ENCODE data around the gene FCAMR.

Gene FCAMR

DNA sequence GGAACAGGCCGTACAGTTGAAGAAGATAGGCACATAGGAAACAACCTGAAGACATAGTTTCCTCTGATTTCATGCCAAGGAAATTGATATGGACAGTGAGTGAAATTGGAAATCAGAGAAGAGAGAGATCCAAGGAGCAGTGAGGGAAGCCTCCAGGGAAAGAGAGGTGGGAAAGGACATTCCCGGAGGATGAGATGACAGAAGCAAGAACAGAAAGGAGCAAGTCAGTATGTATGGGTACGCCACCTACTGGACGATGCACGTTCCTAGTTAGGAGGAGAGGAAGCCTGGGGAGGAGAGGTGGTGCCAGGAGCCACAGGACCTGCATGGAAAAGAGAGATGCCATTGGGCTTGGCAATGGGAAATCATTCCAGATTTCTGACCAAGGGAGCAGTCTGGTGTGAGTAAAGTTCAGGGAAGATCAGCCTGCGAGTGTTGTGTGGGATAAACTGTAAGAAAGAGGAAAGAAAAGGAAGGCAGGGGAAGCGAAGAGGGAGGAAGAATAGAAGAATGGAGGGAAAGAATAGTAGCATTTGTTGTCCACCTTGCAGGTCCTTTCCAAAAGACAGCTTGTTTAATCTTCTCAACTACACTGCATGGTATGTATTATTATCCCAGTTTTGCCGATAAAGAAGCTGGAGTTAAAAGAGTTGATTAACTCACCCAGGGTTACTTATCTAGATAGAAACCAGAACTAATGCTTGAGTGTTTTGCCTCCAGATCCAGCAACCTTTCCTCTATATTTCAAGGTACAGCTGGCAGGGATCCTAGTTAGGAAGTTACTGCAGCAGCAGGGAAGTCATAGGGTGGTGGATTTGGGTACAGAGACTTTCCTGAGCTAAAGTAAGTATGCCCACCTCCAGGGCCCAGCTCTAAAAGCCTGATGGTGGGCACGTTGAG lies 34.9 kb upstream of the FCAMR start:
- H3K27me3 Mint-ChIP-seq: peaks cover 6% of the 10 kb centered on the region
- no peaks in the 10 kb centered on the region for H3K4me1 Mint-ChIP-seq
- peak; percentile 42 for DNase-seq
- H3K4me3 Mint-ChIP-seq: no peak overlapping the region
- no peaks in the 10 kb centered on the region for H3K36me3 Mint-ChIP-seq (ENCODE audit: low read depth)
- H3K27ac Mint-ChIP-seq: no peak overlapping the region
- peak; percentile 69 for ATAC-seq
- no peaks in the 10 kb centered on the region for H3K9me3 Mint-ChIP-seq

DNA sequence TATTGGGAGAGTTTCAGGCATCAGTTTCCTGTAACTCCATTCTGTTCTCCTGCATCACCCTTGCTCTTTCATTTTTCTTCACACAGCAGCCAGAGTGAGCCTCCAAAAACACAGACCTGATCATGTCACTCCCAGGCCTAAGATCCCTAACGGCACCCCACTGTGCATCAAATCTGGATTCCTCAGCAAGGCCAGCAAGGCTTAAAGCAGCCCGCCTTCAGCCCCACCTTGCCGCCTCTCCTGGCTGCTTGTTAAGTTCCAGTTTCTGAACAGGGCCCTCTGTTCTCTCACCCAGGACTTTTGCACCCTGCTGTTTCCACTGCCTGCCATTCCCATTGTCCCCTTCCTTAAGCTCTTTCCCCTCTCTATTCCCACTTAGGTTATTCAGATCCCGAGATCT lies 33.0 kb upstream of the FCAMR start:
- Mint-ChIP-seq H3K36me3 (ENCODE audit: low read depth) (no peaks in the 10 kb centered on the region), H3K9me3 (no peaks in the 10 kb centered on the region), H3K27me3 (peaks cover 6% of the 10 kb centered on the region), H3K27ac (no peak overlapping the region), H3K4me1 (no peaks in the 10 kb centered on the region), H3K4me3 (no peak overlapping the region)
- ATAC-seq (no peak), DNase-seq (no peak)

DNA sequence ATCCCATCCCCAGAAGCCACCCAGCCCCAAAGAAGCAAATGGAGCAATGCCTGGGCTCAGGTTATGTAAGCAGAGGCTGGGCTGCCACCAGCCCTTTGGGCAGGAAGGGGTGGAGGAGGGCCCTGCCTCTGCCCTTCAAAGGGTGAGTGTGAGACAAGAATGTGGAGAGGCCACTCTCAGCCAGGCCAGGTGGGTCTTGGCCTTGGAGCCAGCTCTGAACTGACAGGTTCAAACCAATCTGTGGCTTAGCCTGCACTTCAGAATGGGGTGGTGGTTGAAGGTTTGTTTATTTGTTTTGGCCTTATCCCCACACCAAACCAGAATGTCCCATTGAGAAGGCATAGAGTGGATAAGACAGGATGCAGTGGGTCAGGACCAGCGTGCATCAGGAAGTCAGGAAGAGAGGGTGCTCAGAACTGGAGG lies 32.5 kb upstream of the FCAMR start:
- Mint-ChIP-seq H3K36me3 (ENCODE audit: low read depth) (no peaks in the 10 kb centered on the region), H3K4me3 (no peak overlapping the region), H3K9me3 (no peaks in the 10 kb centered on the region), H3K4me1 (no peaks in the 10 kb centered on the region), H3K27me3 (peaks cover 6% of the 10 kb centered on the region), H3K27ac (no peak overlapping the region)
- DNase-seq (no peak), ATAC-seq (no peak)

DNA sequence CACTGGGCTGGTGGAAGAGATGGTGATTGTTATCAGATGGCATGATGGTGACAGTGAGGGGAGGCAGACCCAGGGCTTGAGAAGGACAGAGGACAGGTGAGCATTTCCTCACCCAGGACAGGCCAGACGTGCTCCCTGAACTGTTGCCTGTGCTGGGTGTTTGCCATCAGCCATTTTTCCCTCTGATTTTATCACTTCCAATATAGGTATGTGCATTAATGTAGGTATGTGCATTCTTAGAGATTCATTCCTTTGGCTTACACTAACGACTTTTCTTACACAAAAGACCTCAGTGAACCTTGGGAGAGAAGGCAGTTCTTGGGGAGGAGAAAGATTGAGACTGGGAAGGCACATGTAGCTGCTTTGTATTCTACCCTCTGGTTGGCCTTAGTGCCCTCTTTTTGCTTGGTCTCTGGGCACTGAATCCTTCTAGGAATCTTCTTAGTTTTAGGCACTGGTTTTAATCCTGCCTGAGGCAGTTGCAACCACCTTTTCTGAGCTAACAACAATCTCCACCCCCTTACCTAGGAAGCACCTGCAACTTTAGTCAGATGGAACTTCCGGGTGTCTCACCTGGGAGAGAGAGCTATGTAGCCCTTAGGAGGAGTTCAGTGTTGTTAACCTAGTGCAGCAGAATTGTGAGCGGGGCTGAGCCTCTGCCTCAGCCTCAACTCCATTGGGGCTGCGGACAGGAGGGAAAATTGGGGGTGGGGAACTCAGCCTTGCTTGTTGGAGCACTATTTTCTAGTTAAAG lies 31.4 kb upstream of the FCAMR start:
- Mint-ChIP-seq H3K27me3 (peaks cover 3% of the 10 kb centered on the region), H3K36me3 (ENCODE audit: low read depth) (no peaks in the 10 kb centered on the region)
- no peak for DNase-seq

DNA sequence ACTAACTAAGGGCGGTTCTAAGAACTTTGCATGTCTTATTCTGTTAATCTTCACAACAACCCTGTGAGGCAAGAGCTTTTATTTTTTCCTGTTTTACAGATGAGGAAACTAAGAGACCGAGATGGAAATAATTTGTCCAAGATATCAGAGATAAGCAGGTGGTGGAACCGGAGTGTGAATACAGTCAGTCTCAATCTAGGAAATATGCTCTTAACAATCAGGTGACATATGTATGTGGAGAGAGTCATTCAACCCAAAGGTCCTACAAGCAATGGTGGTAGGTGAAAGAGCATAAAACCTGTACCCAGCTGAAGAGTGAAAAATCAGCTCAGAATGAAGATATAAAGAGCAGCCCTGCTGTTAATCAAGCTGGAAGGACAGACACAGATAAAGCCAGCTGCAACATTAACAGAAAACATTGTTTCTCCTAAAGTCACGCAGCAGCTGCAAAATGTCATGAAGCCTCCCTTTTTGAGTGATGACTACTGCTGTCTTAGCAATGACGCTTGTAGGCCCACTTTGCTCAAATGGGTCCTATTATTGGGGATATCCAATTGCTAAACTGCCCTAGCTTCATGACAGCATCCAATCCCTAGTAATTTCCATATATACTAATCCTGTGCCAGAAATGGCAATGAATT lies 30.5 kb upstream of the FCAMR start:
- Mint-ChIP-seq H3K4me1 (no peaks in the 10 kb centered on the region), H3K4me3 (no peak overlapping the region), H3K27ac (no peak overlapping the region), H3K9me3 (no peaks in the 10 kb centered on the region), H3K36me3 (ENCODE audit: low read depth) (no peaks in the 10 kb centered on the region), H3K27me3 (peaks cover 3% of the 10 kb centered on the region)
- no peak for DNase-seq
- no peak for ATAC-seq

More for the DNA sequence above, 31.4 kb upstream of the FCAMR start:
- no peak for ATAC-seq
- H3K9me3 Mint-ChIP-seq: no peaks in the 10 kb centered on the region
- no peak overlapping the region for H3K4me3 Mint-ChIP-seq
- H3K4me1 Mint-ChIP-seq: no peaks in the 10 kb centered on the region
- no peak overlapping the region for H3K27ac Mint-ChIP-seq

DNA sequence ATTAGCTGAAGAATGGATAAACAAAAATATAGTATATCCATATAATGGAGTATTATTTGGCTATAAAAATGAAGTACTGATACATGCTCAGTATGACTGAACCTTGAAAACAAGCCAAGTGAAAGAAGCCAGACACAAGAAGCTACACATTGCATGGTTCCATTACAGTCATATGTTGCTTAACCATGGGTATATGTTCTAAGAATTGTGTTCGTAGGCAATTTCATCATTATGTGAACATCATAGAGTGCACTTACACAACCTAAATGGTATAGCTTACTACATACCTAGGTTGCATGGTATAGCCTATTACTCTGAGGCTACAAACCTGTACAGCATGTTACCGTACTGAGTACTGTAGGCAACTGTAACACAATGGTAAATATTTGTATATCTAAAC lies 28.6 kb upstream of the FCAMR start:
- DNase-seq: no peak
- no peaks in the 10 kb centered on the region for H3K36me3 Mint-ChIP-seq (ENCODE audit: low read depth)
- no peak overlapping the region for H3K4me3 Mint-ChIP-seq

DNA sequence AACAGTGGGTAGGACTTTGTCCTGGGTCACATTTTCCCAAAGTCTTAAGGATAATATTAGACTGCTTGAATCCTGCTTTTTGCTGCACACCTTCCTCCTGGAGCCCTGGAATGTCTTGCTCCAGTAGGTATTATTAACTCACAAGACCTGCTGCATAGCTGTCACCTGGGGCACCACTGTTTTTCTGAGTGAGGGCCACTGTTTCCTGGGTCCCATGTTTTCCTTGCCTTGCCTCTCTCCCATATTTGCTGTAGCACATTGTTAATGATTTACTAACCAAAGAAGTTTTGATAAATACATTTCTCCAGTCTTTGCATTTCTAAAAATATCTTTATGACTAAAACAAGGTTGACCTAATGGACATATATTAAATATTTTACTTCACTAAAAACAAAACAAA lies 22.5 kb upstream of the FCAMR start:
- Mint-ChIP-seq H3K27me3 (peaks cover 5% of the 10 kb centered on the region), H3K4me1 (no peaks in the 10 kb centered on the region), H3K27ac (no peak overlapping the region), H3K4me3 (no peak overlapping the region), H3K36me3 (ENCODE audit: low read depth) (no peaks in the 10 kb centered on the region), H3K9me3 (no peaks in the 10 kb centered on the region)
- DNase-seq (no peak), ATAC-seq (no peak)

More for the DNA sequence above, 28.6 kb upstream of the FCAMR start:
- Mint-ChIP-seq H3K4me1 (no peaks in the 10 kb centered on the region), H3K9me3 (no peaks in the 10 kb centered on the region), H3K27ac (no peak overlapping the region), H3K27me3 (peaks cover 2% of the 10 kb centered on the region)
- no peak for ATAC-seq

DNA sequence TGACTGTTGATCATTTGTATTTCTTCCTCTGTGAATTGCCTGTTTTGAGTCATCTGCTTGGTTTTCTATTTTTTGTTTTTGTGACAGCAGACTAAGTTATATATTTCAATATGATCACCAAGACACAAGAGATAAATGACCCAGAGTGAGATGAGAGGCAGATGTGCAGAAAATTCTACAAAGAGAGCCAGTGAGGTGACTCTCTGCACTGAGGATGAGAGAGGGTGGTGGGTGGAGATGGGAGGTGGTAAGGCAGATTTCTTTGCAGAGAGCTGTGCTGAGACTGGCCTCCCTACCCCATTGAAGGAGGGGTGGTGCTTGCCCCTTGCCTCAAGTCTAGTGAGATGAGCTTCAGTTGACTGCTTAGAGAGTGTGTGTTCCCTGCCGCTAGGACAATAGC lies 17.6 kb upstream of the FCAMR start:
- no peak overlapping the region for H3K4me3 Mint-ChIP-seq
- no peak overlapping the region for H3K27ac Mint-ChIP-seq
- ATAC-seq (no peak), DNase-seq (no peak)
- H3K27me3 Mint-ChIP-seq: peaks cover 3% of the 10 kb centered on the region
- no peaks in the 10 kb centered on the region for H3K36me3 Mint-ChIP-seq (ENCODE audit: low read depth)
- H3K4me1 Mint-ChIP-seq: no peaks in the 10 kb centered on the region
- no peaks in the 10 kb centered on the region for H3K9me3 Mint-ChIP-seq

DNA sequence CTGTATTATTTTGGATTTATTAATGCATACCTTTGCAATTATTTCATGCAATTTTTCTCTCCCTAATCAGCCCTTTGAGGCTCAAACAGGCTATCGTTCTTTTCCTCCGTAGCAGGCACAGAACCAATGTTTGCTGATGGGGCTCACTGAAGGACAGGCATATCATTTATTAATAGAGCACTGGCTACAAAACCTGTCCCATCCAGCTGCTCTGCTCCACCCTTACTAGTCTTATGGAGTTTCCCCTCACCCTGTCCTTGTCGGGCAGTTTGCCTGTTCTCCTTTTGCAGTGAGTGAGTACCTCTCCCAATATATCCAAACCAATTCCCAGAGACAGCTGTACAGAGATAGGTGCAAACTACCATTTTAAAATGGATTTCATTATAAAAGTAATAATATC lies 16.6 kb upstream of the FCAMR start:
- no peak for ATAC-seq
- no peaks in the 10 kb centered on the region for H3K36me3 Mint-ChIP-seq (ENCODE audit: low read depth)
- H3K4me1 Mint-ChIP-seq: no peaks in the 10 kb centered on the region
- no peak overlapping the region for H3K4me3 Mint-ChIP-seq
- H3K27ac Mint-ChIP-seq: no peak overlapping the region
- H3K27me3 Mint-ChIP-seq: peaks cover under 1% of the 10 kb centered on the region
- no peaks in the 10 kb centered on the region for H3K9me3 Mint-ChIP-seq
- DNase-seq: no peak

DNA sequence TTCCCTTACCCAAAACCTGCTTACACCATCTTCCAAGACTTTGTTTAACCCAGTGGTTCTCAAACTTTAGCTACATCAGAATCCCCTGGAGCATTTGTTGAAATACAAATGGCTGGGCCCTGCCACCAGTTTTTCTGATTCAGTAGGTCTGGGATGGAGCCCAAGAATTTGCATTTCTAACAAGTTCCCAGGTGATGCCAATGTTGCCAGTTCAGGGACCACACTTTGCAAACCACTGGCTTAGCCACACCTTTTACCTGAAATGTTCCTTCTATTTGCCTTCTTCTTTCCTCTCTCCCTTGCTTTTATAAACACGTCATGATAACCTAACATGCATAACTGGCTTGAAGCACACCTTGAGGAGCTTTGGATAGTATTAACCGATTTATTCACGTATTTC lies 16.1 kb upstream of the FCAMR start:
- Mint-ChIP-seq H3K36me3 (ENCODE audit: low read depth) (no peaks in the 10 kb centered on the region), H3K9me3 (no peaks in the 10 kb centered on the region), H3K4me3 (no peak overlapping the region), H3K27me3 (no peaks in the 10 kb centered on the region), H3K27ac (no peak overlapping the region), H3K4me1 (no peaks in the 10 kb centered on the region)
- ATAC-seq: no peak
- DNase-seq: no peak

DNA sequence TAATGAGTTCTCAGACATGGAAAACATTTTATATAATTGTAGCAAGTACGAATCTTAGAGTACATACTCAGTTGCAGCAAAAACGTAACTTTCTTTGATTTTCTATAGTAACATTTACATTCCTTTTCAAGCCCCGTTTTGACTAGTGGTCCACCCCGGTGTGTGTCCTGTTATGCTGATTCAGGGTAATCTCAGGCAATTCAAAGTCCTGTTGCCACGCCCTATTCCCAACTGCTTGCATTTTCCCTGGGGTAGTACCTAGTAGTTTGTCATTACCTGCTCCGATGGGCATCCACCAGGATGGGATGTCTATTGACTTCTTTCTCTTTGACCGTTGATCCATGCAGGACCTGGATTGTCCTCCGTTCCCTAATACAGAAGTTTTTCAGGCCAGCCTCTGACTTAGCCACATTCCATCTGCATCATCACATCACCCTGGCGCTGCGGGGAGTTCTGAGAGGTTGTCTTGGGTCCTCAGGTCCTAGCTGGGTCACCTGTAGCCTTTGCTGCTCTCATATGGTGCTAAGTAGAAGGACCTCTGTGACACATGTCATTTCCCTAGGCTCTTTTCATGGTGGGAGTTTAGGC lies 15.0 kb upstream of the FCAMR start:
- H3K4me1 Mint-ChIP-seq: no peaks in the 10 kb centered on the region
- H3K4me3 Mint-ChIP-seq: no peak overlapping the region
- no peaks in the 10 kb centered on the region for H3K27me3 Mint-ChIP-seq
- H3K27ac Mint-ChIP-seq: no peak overlapping the region
- no peaks in the 10 kb centered on the region for H3K36me3 Mint-ChIP-seq (ENCODE audit: low read depth)
- no peak for DNase-seq
- ATAC-seq: no peak
- no peaks in the 10 kb centered on the region for H3K9me3 Mint-ChIP-seq

DNA sequence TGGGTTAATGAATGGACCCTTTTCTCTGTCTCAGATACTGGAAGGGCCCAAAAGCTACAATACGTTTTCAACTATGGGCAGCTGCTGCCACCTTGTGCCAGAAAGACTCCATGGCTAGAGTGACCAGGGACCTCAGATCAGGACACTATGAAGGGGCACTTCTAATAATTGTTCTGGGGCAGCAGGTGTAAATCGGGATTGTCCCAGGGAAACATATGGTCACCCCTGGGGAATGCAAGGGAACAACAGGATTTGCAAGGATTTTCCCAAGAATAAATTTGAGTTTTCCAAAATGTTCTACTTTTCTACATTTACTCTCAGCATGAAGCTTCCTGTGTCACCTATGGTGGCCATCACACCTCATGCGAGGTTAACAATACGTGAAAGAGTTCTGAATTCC lies 12.0 kb upstream of the FCAMR start:
- DNase-seq (peak; percentile 62), ATAC-seq (peak; percentile 59)
- Mint-ChIP-seq H3K36me3 (ENCODE audit: low read depth) (no peaks in the 10 kb centered on the region), H3K4me3 (no peak overlapping the region), H3K4me1 (peaks cover 3% of the 10 kb centered on the region), H3K9me3 (no peaks in the 10 kb centered on the region), H3K27ac (no peak overlapping the region), H3K27me3 (no peaks in the 10 kb centered on the region)

DNA sequence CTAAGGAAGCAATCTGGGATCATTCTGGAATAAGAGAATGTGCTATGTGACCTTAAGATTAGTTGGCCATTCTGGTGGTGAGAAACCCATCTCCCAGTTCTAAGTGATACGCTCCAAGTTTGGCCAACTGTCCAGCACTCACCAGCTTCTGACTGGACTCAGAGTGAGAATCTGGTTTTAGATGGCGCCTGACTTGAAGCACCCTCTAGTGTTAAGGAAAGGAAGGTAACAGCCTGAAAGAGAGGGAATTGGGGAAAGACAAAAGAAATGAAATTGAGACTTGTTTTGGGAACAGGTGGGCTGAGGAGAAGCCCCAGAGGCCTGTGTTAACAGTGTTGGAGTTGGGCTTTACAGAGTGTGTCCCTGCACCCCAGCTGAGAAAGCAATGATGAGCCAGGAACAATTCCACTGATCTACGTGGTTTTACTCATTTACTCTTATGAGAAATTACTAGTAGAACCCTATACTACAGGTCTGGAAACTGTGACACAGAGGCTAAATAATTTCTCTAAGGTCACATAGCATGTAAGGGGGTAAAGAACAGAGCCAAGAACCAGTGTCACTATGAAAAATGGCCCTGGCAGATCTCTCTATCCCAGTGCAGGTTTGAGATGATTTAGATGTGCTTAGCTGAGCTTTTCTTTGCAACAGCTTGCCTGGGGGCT lies 9.3 kb upstream of the FCAMR start:
- DNase-seq: no peak
- H3K4me1 Mint-ChIP-seq: peaks cover 3% of the 10 kb centered on the region

DNA sequence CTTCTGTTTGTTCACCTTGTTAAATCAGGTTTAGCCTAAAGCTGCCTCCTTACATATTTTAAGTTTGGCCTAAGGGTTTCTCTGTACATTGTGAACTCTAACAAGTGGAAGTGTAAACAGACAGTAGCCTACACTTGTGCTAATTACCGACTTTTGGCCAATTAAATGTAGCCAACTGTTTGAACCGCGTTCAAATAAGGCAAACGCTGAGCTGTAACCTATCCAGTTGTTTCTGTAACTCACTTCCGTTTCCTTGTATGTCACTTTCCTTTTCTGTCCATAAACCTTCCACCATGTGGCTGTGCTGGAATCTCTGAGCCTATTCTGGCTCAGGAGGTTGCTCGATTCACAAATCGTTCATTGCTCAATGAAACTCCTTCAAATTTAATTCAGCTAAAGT lies 8.0 kb upstream of the FCAMR start:
- ATAC-seq (no peak), DNase-seq (no peak)
- peaks cover 3% of the 10 kb centered on the region for H3K4me1 Mint-ChIP-seq
- no peaks in the 10 kb centered on the region for H3K9me3 Mint-ChIP-seq
- no peaks in the 10 kb centered on the region for H3K36me3 Mint-ChIP-seq (ENCODE audit: low read depth)
- no peak overlapping the region for H3K27ac Mint-ChIP-seq
- H3K27me3 Mint-ChIP-seq: no peaks in the 10 kb centered on the region
- H3K4me3 Mint-ChIP-seq: no peak overlapping the region

More for the DNA sequence above, 9.3 kb upstream of the FCAMR start:
- H3K27me3 Mint-ChIP-seq: no peaks in the 10 kb centered on the region
- H3K4me3 Mint-ChIP-seq: no peak overlapping the region
- H3K9me3 Mint-ChIP-seq: no peaks in the 10 kb centered on the region
- ATAC-seq: peak; percentile 77
- H3K36me3 Mint-ChIP-seq (ENCODE audit: low read depth): no peaks in the 10 kb centered on the region
- no peak overlapping the region for H3K27ac Mint-ChIP-seq
